Natural killer cell (primary cell): ENCODE data around the gene FARSA. TPM values are rescaled to one million over a fixed set of nuclear protein-coding genes. Genes with fewer than 3 reads are reported as not detected.
A peak's percentile ranks its signal among the peaks of the same experiment; 100 is the strongest.

Source experiments
- ATAC-seq, 3 donors: fragments of 150-1000 bp in 2 of 3; fragments of 200-7000 bp in 1 of 3; cut with Tn5 transposase; 1 replicate in 1 of 3; 2 replicates in 2 of 3; pipeline ENCODE4 v1.10.0; 2021; ENCODE audit warnings: mild to moderate bottlenecking in 2 of 3, moderate library complexity in 2 of 3
- DNase-seq, 2 donors: peaks; one replicate each; pipeline versions ENCODE4 v3.0.0 to v3.0.0-alpha.2; 2013 to 2021; ENCODE audit warnings: mixed read lengths in 1 of 2
- H3K27ac ChIP-seq: one replicate; pipeline ENCODE4 v1.5.1; 2013; ENCODE audit warnings: mild to moderate bottlenecking, low read length
- H3K27me3 ChIP-seq: one replicate; pipeline ENCODE4 v1.6.1; 2013; ENCODE audit warnings: low read length; ENCODE audit not compliant: control insufficient read depth, insufficient read depth
- H3K36me3 ChIP-seq: one replicate; pipeline ENCODE4 v1.6.1; 2013; ENCODE audit warnings: low read length; ENCODE audit not compliant: control insufficient read depth, insufficient read depth
- H3K4me1 ChIP-seq: one replicate; pipeline ENCODE4 v1.6.1; 2013; ENCODE audit warnings: low read length; ENCODE audit not compliant: control insufficient read depth, insufficient read depth
- H3K4me3 ChIP-seq: one replicate; pipeline ENCODE4 v1.5.1; 2013; ENCODE audit warnings: low read length
- H3K9me3 ChIP-seq: one replicate; pipeline ENCODE4 v1.6.1; 2013; ENCODE audit warnings: low read length; ENCODE audit not compliant: control insufficient read depth, insufficient read depth
- H3K27ac Mint-ChIP-seq, 2 donors: one replicate each; pipeline ENCODE4 v1.8.0; 2022; ENCODE audit warnings: mild to moderate bottlenecking in 2 of 2, mixed read lengths in 2 of 2, moderate library complexity in 1 of 2
- H3K27me3 Mint-ChIP-seq, 2 donors: one replicate each; pipeline ENCODE4 v1.8.0; 2022; ENCODE audit warnings: low read depth in 2 of 2, mixed read lengths in 2 of 2
- H3K36me3 Mint-ChIP-seq: one replicate; pipeline ENCODE4 v1.8.0; 2022; ENCODE audit warnings: mixed read lengths
- H3K4me1 Mint-ChIP-seq, 2 donors: one replicate each; pipeline ENCODE4 v1.8.0; 2022; ENCODE audit warnings: mixed read lengths in 2 of 2
- H3K4me3 Mint-ChIP-seq: one replicate; pipeline ENCODE4 v1.8.0; 2022; ENCODE audit warnings: mild to moderate bottlenecking, moderate library complexity, mixed read lengths
- H3K9me3 Mint-ChIP-seq, 2 donors: one replicate each; pipeline ENCODE4 v1.8.0; 2022; ENCODE audit warnings: mixed read lengths in 2 of 2
- WGBS: methylation state at CpG from one replicate; pipeline ENCODE4 v1.1.7; 2013; ENCODE audit warnings: missing lambda C conversion rate; ENCODE audit not compliant: insufficient coverage; 5-methylcytosine and 5-hydroxymethylcytosine counted together
- intact Hi-C: fragments of 100-400 bp; cut with micrococcal nuclease; formaldehyde crosslinking; loops from one replicate; pipeline ENCODE4 v1.14.2; 2022
- total RNA-seq, 4 donors: library from RNA; stranded (reverse); fragments of 120-200 nt in 1 of 4; gene quantifications; one replicate each; pipeline versions ENCODE4 v1.2.3 to v1.2.4, GENCODE V29; 2013 to 2022
- TF ChIP-seq, protein P1 (sequence below): fragments of 200-600 bp; IDR thresholded peaks from one replicate; pipeline ENCODE4 v1.8.0; 2022; ENCODE audit warnings: antibody characterized with exemption

The FARSA gene
- total RNA-seq, 3 donors from 2014 or later (not counting 1 experiment from before 2014, with no cell fraction given): 29.3 to 34.5 (median 32.0) TPM

DNA sequence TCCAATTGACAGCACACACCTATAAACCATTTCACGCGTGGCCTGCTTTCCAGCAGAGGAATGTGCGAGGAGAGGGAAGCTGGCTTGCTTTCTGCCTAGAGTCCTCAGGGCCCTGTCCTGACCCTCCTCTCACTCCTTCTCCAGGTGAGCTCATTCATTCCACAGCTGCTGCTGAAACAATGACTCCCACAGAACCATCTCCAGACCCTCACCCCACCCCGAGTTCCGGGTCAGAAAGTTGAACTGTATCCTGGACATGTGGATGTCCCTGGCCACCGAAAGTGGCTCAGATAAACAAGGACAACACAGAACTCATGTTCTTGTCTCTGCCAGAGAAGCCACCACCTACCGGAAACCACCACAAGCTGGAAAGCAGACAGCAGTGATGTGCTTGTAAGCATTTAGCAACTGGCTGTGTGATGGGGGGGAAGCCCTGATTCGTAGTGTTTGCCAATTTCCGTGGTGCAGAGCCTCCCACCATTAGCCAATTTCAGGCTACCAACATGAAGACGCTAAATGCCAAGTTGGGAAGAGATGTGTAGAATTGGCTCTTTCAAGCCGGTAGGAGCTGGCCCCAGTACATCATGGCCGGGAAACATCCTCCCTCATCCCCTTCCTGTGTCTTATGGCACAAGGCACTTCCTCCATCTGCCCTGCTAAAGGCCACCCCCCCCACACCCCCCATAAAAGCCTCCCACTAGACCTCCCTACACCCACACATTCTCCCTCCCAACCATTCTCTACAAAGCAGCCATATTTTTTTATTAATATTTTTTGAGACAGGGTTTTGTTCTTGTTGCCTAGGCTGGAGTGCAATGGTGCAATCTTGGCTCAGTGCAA, 19.4 kb downstream of the FARSA start:
- H3K27me3 ChIP-seq: no peaks in the 10 kb centered on the region
- TF ChIP-seq, protein P1, sequence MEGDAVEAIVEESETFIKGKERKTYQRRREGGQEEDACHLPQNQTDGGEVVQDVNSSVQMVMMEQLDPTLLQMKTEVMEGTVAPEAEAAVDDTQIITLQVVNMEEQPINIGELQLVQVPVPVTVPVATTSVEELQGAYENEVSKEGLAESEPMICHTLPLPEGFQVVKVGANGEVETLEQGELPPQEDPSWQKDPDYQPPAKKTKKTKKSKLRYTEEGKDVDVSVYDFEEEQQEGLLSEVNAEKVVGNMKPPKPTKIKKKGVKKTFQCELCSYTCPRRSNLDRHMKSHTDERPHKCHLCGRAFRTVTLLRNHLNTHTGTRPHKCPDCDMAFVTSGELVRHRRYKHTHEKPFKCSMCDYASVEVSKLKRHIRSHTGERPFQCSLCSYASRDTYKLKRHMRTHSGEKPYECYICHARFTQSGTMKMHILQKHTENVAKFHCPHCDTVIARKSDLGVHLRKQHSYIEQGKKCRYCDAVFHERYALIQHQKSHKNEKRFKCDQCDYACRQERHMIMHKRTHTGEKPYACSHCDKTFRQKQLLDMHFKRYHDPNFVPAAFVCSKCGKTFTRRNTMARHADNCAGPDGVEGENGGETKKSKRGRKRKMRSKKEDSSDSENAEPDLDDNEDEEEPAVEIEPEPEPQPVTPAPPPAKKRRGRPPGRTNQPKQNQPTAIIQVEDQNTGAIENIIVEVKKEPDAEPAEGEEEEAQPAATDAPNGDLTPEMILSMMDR: no peak
- H3K4me3 ChIP-seq: no peak overlapping the region
- peak overlapping the region; percentile 55 for H3K4me3 Mint-ChIP-seq
- 35% methylated on average over 11 of the region's 12 CpGs for WGBS
- intact Hi-C loops: no loop called here
- no peaks in the 10 kb centered on the region for H3K36me3 ChIP-seq
- peak; percentile 25 to 79 for DNase-seq
- H3K27ac Mint-ChIP-seq: peak overlapping the region; percentile 83 to 88
- H3K36me3 Mint-ChIP-seq: no peaks in the 10 kb centered on the region
- H3K27me3 Mint-ChIP-seq: no peaks in the 10 kb centered on the region
- peaks cover 28% of the 10 kb centered on the region for H3K4me1 ChIP-seq
- H3K9me3 Mint-ChIP-seq: no peaks in the 10 kb centered on the region
- ATAC-seq: peak; percentile 75 to 84 (median 80)
- peaks cover 13 to 21% of the 10 kb centered on the region in 2 donors for H3K4me1 Mint-ChIP-seq
- H3K9me3 ChIP-seq: no peaks in the 10 kb centered on the region
- H3K27ac ChIP-seq: peak overlapping the region; percentile 72

DNA sequence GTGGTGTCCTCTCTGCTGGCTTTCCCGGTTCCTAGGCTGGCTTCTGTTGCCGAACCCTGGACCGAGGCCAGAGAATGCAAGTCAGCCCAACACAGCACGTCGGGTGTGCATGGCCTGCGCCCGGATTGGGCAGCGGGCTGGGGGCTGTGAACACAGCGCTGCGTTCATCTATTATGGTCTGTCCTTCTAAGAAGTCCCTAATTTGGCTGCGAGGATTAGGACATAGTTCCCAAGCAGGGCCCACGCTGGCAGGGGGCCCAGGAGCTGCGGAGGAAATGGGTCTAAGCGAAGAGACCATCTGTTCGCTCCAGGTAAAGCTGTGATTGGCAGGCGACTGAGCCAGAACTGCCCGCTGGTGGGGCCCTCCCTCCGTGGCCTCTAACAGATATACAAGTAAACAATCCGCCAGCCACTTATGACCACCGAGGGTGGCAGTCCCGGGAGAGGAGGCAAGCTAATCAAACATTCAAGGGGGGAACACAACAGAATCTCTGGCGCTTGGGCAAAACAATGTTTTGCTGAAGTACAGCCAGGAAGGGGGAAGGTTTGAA, 20.4 kb downstream of the FARSA start:
- intact Hi-C loops: no loop called here
- peak overlapping the region; percentile 83 to 88 for H3K27ac Mint-ChIP-seq
- H3K9me3 Mint-ChIP-seq: no peaks in the 10 kb centered on the region
- TF ChIP-seq, protein P1: no peak
- WGBS: 55% methylated on average over 22 of the region's 22 CpGs
- no peaks in the 10 kb centered on the region for H3K27me3 Mint-ChIP-seq
- Histone ChIP-seq H3K27ac (no peak overlapping the region), H3K4me1 (peaks cover 20% of the 10 kb centered on the region), H3K9me3 (no peaks in the 10 kb centered on the region), H3K27me3 (no peaks in the 10 kb centered on the region), H3K4me3 (no peak overlapping the region), H3K36me3 (no peaks in the 10 kb centered on the region)
- no peak for DNase-seq
- ATAC-seq: no peak
- H3K36me3 Mint-ChIP-seq: no peaks in the 10 kb centered on the region
- H3K4me1 Mint-ChIP-seq: peaks cover 10 to 22% of the 10 kb centered on the region in 2 donors
- no peak overlapping the region for H3K4me3 Mint-ChIP-seq

DNA sequence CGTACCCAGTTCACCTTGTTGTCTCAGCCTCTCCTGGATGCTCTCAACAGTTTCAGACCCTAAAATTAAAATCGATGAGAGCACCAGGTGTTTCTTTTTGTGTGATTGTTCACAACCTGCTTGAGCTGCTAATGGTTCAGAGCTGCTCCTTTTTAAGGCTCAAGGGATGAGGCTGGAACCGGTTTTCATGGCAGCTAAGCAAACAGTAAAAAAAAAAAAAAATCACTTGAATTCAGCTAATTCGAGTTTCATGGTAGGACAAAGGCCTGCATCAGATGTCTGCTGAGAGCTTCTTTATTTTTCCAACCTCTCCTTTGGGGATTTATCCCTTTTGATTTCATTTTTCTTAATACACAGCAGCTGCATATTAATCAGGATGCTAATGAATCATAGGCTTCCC, 20.9 kb downstream of the FARSA start:
- Histone ChIP-seq H3K36me3 (no peaks in the 10 kb centered on the region), H3K27ac (no peak overlapping the region), H3K9me3 (no peaks in the 10 kb centered on the region), H3K27me3 (no peaks in the 10 kb centered on the region), H3K4me3 (no peak overlapping the region), H3K4me1 (peaks cover 20% of the 10 kb centered on the region)
- no peaks in the 10 kb centered on the region for H3K9me3 Mint-ChIP-seq
- no peaks in the 10 kb centered on the region for H3K36me3 Mint-ChIP-seq
- H3K27me3 Mint-ChIP-seq: no peaks in the 10 kb centered on the region
- DNase-seq (no peak), ATAC-seq (no peak)
- intact Hi-C loops: no loop called here
- 73% methylated on average over 4 of the region's 4 CpGs for WGBS
- no peak overlapping the region for H3K27ac Mint-ChIP-seq
- TF ChIP-seq, protein P1: no peak
- no peak overlapping the region for H3K4me3 Mint-ChIP-seq
- H3K4me1 Mint-ChIP-seq: peaks cover 10 to 22% of the 10 kb centered on the region in 2 donors
